ENCODE measurements around the gene IL3RA. TPM values are rescaled to one million over a fixed set of nuclear protein-coding genes. Genes with fewer than 3 reads are reported as not detected.
"Not testable (repeated sequence)": the region's sequence is repeated elsewhere in the genome, so short reads cannot be mapped to it uniquely, and the experiment has no call there.

IL3RA gene
- polyA plus RNA-seq, 4 donors: 0.54 to 10.6 (median 7.1) TPM; not detected in 1

DNA sequence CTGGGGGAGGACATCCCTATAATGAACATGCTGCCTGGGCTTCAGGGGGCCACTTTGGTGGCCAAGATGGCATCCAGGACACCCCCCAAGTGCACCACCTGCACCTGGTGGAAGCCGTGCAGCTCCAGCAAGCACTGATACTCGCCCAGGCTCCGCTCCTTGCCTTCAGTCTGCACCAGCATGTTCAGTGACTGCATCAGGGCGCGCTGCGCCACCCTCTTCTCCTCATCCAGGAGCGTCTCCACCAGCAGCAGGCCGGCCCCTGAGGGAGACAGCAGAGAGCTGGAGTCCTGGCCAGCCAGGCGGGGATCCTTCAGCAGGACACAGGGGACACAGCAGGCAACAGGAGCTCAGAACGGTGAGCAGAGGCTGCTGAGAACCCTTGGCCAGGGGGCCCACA is 66.6 kb downstream of the IL3RA start:
- Histone ChIP-seq H3K36me3 (ENCODE audit: control insufficient read depth in 3 of 3, insufficient read depth in 2 of 3, low read depth in 1 of 3, low read length in 3 of 3) (peaks cover 9 to 47% (median 21%) of the 10 kb centered on the region in 3 donors), H3K4me1 (ENCODE audit: control insufficient read depth in 3 of 3, insufficient read depth in 2 of 3, low read depth in 1 of 3, low read length in 2 of 3) (no peaks in the 10 kb centered on the region), H3K9me3 (ENCODE audit: control insufficient read depth in 2 of 2, insufficient read depth in 1 of 2, low read depth in 1 of 2, low read length in 1 of 2) (no peaks in the 10 kb centered on the region), H3K27me3 (ENCODE audit: control insufficient read depth in 3 of 3, insufficient read depth in 3 of 3, low read length in 3 of 3) (no peaks in the 10 kb centered on the region), H3K4me3 (ENCODE audit: low read depth in 1 of 3, low read length in 3 of 3) (no peak overlapping the region), H3K27ac (ENCODE audit: low read depth in 1 of 3, low read length in 2 of 3) (no peak overlapping the region)
- DNase-seq (no peak), FAIRE-seq (no peak)
- WGBS, 3 donors: 97 to 100% (median 99%) methylated on average over 9 to 10 of the region's 10 CpGs

DNA sequence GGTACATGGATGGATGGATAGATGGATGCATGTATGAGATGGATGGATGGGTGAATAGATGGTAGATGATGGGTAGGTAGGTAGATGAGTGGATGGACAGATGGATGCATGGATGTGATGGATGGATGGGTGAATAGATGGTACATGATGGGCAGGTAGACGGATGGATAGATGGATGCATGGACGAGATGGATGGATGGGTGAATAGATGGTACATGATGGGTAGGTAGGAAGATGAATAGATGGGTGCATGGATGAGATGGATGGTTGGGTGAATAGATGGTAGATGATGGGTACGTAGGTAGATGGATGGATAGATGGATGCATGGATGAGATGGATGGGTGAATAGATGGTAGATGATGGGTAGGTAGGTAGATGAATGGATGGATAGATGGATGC is 67.3 kb downstream of the IL3RA start:
- not testable (repeated sequence) for H3K4me3 ChIP-seq (ENCODE audit: low read depth in 1 of 3, low read length in 3 of 3); H3K4me1 ChIP-seq (ENCODE audit: control insufficient read depth in 3 of 3, insufficient read depth in 2 of 3, low read depth in 1 of 3, low read length in 2 of 3); H3K27me3 ChIP-seq (ENCODE audit: control insufficient read depth in 3 of 3, insufficient read depth in 3 of 3, low read length in 3 of 3); DNase-seq; H3K27ac ChIP-seq (ENCODE audit: low read depth in 1 of 3, low read length in 2 of 3); H3K9me3 ChIP-seq (ENCODE audit: control insufficient read depth in 2 of 2, insufficient read depth in 1 of 2, low read depth in 1 of 2, low read length in 1 of 2); FAIRE-seq
- WGBS, 3 donors: 97 to 98% (median 98%) methylated on average over 3 of the region's 3 CpGs
- H3K36me3 ChIP-seq (ENCODE audit: control insufficient read depth in 3 of 3, insufficient read depth in 2 of 3, low read depth in 1 of 3, low read length in 3 of 3): peaks cover 9 to 42% (median 21%) of the 10 kb centered on the region in 3 donors

DNA sequence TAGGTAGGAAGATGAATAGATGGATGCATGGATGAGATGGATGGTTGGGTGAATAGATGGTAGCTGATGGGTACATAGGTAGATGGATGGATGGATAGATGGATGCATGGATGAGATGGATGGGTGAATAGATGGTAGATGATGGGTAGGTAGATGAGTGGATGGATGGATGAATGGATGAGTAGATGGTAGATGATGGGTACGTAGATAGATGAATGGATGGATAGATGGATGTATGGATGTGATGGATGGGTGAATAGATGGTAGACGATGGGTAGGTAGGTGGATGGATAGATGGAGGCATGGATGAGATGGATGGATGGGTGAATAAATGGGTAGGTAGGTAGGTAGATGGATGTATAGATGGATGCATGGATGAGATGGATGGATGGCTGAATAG is 69.2 kb downstream of the IL3RA start:
- DNase-seq; FAIRE-seq; H3K4me1 ChIP-seq (ENCODE audit: control insufficient read depth in 3 of 3, insufficient read depth in 2 of 3, low read depth in 1 of 3, low read length in 2 of 3); H3K9me3 ChIP-seq (ENCODE audit: control insufficient read depth in 2 of 2, insufficient read depth in 1 of 2, low read depth in 1 of 2, low read length in 1 of 2); H3K27me3 ChIP-seq (ENCODE audit: control insufficient read depth in 3 of 3, insufficient read depth in 3 of 3, low read length in 3 of 3); H3K27ac ChIP-seq (ENCODE audit: low read depth in 1 of 3, low read length in 2 of 3); H3K4me3 ChIP-seq (ENCODE audit: low read depth in 1 of 3, low read length in 3 of 3): not testable (repeated sequence)
- peaks cover 9 to 37% (median 21%) of the 10 kb centered on the region in 3 donors for H3K36me3 ChIP-seq (ENCODE audit: control insufficient read depth in 3 of 3, insufficient read depth in 2 of 3, low read depth in 1 of 3, low read length in 3 of 3)
- 98 to 100% (median 98%) methylated on average over 2 of the region's 2 CpGs for WGBS, 3 donors

DNA sequence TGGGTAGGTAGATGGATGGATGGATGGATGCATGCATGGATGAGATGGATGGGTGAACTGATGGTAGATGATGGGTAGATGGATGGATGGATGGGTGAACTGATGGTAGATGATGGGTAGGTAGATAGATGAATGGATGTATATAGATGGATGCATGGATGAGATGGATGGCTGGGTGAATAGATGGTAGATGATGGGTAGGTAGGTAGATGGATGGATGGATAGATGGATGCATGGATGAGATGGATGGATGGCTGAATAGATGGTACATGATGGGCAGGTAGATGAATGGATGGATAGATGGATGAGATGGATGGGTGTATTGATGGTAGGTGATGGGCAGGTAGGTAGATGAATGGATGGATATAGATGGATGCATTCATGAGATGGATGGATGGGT is 70.5 kb downstream of the IL3RA start:
- H3K36me3 ChIP-seq (ENCODE audit: control insufficient read depth in 3 of 3, insufficient read depth in 2 of 3, low read depth in 1 of 3, low read length in 3 of 3): peaks cover 9 to 34% (median 21%) of the 10 kb centered on the region in 3 donors
- H3K27ac ChIP-seq (ENCODE audit: low read depth in 1 of 3, low read length in 2 of 3): no peak overlapping the region
- no peaks in the 10 kb centered on the region for H3K27me3 ChIP-seq (ENCODE audit: control insufficient read depth in 3 of 3, insufficient read depth in 3 of 3, low read length in 3 of 3)
- DNase-seq: no peak
- H3K4me1 ChIP-seq (ENCODE audit: control insufficient read depth in 3 of 3, insufficient read depth in 2 of 3, low read depth in 1 of 3, low read length in 2 of 3): no peaks in the 10 kb centered on the region
- FAIRE-seq: no peak
- H3K4me3 ChIP-seq (ENCODE audit: low read depth in 1 of 3, low read length in 3 of 3): no peak overlapping the region
- no peaks in the 10 kb centered on the region for H3K9me3 ChIP-seq (ENCODE audit: control insufficient read depth in 2 of 2, insufficient read depth in 1 of 2, low read depth in 1 of 2, low read length in 1 of 2)

DNA sequence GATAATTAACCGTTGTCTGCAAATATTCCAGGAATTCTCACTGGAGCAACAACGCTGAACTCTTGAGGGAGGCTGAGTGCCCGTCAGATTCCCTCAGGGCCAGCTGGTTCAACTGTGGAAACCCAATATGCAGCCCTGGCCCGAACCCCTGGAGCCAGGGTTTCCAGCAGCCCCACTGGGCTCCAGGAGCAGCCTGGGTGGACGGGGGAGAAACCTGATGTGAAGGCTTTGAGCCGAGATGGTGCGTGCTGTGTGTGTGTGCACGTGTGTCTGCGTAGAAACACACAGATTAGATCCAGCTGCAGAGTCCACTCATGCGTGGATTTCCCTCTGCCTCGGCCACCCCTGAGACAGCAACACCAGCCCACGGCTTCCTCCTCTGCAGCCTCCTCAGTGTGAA is 74.7 kb downstream of the IL3RA start:
- H3K4me1 ChIP-seq (ENCODE audit: control insufficient read depth in 3 of 3, insufficient read depth in 2 of 3, low read depth in 1 of 3, low read length in 2 of 3): no peaks in the 10 kb centered on the region
- H3K27me3 ChIP-seq (ENCODE audit: control insufficient read depth in 3 of 3, insufficient read depth in 3 of 3, low read length in 3 of 3): no peaks in the 10 kb centered on the region
- H3K36me3 ChIP-seq (ENCODE audit: control insufficient read depth in 3 of 3, insufficient read depth in 2 of 3, low read depth in 1 of 3, low read length in 3 of 3): peaks cover 0 to 44% (median 8%) of the 10 kb centered on the region in 3 donors
- DNase-seq: no peak
- no peaks in the 10 kb centered on the region for H3K9me3 ChIP-seq (ENCODE audit: control insufficient read depth in 2 of 2, insufficient read depth in 1 of 2, low read depth in 1 of 2, low read length in 1 of 2)
- WGBS, 3 donors: 84 to 90% (median 84%) methylated on average over 12 of the region's 12 CpGs
- no peak overlapping the region for H3K27ac ChIP-seq (ENCODE audit: low read depth in 1 of 3, low read length in 2 of 3)
- no peak overlapping the region for H3K4me3 ChIP-seq (ENCODE audit: low read depth in 1 of 3, low read length in 3 of 3)
- FAIRE-seq: no peak

DNA sequence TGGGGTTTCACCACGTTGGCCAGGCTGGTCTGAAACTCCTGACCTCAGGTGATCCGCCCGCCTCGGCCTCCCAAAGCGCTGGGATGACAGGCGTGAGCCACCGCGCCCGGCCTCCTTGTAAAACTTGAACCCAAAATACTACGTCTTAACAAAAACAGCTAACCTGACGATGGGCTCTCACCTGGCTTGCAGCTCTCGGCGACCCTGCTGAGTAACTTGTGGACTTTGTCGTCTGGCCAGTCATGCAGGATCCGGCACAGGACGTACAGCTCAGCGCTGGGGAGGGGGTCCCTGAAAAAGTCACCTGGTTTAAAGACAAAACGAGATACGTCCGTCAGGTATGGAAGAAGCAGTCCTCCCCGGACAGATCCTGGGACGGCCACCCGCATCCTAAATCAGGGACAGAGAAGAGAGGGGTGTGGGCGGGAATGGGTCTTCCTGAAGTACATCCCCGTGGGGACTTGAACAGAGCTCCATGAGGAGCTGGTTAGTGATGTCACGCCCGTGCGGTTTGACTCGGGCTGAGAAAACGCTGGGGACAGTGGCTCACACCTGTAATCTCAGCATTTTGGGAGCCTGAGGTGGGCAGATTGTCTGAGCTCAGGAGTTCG is 76.1 kb downstream of the IL3RA start:
- no peak overlapping the region for H3K27ac ChIP-seq (ENCODE audit: low read depth in 1 of 3, low read length in 2 of 3)
- WGBS, 3 donors: 91 to 93% (median 91%) methylated on average over 28 to 31 of the region's 31 CpGs
- FAIRE-seq (no peak), DNase-seq (no peak)
- no peaks in the 10 kb centered on the region for H3K27me3 ChIP-seq (ENCODE audit: control insufficient read depth in 3 of 3, insufficient read depth in 3 of 3, low read length in 3 of 3)
- H3K36me3 ChIP-seq (ENCODE audit: control insufficient read depth in 3 of 3, insufficient read depth in 2 of 3, low read depth in 1 of 3, low read length in 3 of 3): peaks cover 0 to 50% (median 7%) of the 10 kb centered on the region in 3 donors
- H3K9me3 ChIP-seq (ENCODE audit: control insufficient read depth in 2 of 2, insufficient read depth in 1 of 2, low read depth in 1 of 2, low read length in 1 of 2): no peaks in the 10 kb centered on the region
- no peak overlapping the region for H3K4me3 ChIP-seq (ENCODE audit: low read depth in 1 of 3, low read length in 3 of 3)
- no peaks in the 10 kb centered on the region for H3K4me1 ChIP-seq (ENCODE audit: control insufficient read depth in 3 of 3, insufficient read depth in 2 of 3, low read depth in 1 of 3, low read length in 2 of 3)

DNA sequence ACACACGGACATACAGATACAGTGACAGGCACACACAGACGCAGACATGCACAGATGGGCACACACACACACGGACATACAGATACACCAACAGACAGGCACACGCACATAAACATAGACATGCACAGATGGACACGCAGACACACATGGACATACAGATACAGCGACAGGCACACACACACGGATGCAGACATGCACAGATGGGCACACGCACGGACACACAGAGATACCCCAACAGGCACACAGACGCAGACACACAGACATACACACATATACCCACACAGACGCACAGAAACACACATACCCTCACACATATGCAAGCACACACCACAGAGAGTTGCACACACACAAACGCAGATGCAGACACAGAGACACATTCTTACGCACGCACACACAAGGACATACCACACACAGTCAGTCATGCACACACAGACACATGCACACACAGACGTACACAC is 79.8 kb downstream of the IL3RA start:
- no peaks in the 10 kb centered on the region for H3K27me3 ChIP-seq (ENCODE audit: control insufficient read depth in 3 of 3, insufficient read depth in 3 of 3, low read length in 3 of 3)
- H3K4me1 ChIP-seq (ENCODE audit: control insufficient read depth in 3 of 3, insufficient read depth in 2 of 3, low read depth in 1 of 3, low read length in 2 of 3): no peaks in the 10 kb centered on the region
- WGBS, 3 donors: 71 to 84% (median 74%) methylated on average over 15 of the region's 15 CpGs
- no peak overlapping the region for H3K4me3 ChIP-seq (ENCODE audit: low read depth in 1 of 3, low read length in 3 of 3)
- peaks cover 0 to 56% (median 4%) of the 10 kb centered on the region in 3 donors for H3K36me3 ChIP-seq (ENCODE audit: control insufficient read depth in 3 of 3, insufficient read depth in 2 of 3, low read depth in 1 of 3, low read length in 3 of 3)
- FAIRE-seq (no peak), DNase-seq (no peak)
- H3K9me3 ChIP-seq (ENCODE audit: control insufficient read depth in 2 of 2, insufficient read depth in 1 of 2, low read depth in 1 of 2, low read length in 1 of 2): peaks cover 0 to 16% of the 10 kb centered on the region in 2 donors
- H3K27ac ChIP-seq (ENCODE audit: low read depth in 1 of 3, low read length in 2 of 3): no peak overlapping the region

DNA sequence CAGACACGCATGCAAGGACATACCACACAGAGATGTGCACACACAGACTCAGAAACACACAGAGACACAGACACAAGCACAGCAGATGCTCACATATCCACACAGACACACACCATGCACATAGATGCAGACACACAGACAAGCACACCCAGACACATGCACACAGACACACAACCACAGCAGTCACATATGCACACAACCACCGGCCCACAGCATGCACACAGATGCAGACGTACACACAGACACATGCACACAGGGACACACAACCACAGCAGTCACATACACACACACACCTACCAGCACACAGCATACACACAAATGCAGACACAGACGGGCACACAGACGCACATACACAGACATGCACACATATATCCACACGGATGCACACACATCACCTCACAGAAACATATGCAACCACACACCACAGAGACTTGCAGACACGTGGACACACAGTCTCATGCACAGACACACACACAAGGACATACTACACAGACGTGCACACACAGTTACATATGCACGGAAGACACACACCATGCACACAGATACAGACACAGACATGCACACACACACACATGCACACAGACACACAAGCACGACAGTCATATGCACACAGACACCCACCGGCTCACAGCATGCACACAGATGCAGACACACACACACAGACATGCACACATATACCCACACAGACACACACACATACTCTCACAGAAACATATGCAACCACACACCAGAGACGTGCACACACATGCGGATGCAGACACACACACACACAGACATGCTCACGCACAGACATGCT is 80.6 kb downstream of the IL3RA start:
- WGBS, 3 donors: 70 to 86% (median 77%) methylated on average over 14 of the region's 14 CpGs
- Histone ChIP-seq H3K9me3 (ENCODE audit: control insufficient read depth in 2 of 2, insufficient read depth in 1 of 2, low read depth in 1 of 2, low read length in 1 of 2) (peaks cover 0 to 24% of the 10 kb centered on the region in 2 donors), H3K4me3 (ENCODE audit: low read depth in 1 of 3, low read length in 3 of 3) (no peak overlapping the region), H3K27ac (ENCODE audit: low read depth in 1 of 3, low read length in 2 of 3) (no peak overlapping the region), H3K36me3 (ENCODE audit: control insufficient read depth in 3 of 3, insufficient read depth in 2 of 3, low read depth in 1 of 3, low read length in 3 of 3) (peaks cover 0 to 56% (median 4%) of the 10 kb centered on the region in 3 donors), H3K4me1 (ENCODE audit: control insufficient read depth in 3 of 3, insufficient read depth in 2 of 3, low read depth in 1 of 3, low read length in 2 of 3) (no peaks in the 10 kb centered on the region), H3K27me3 (ENCODE audit: control insufficient read depth in 3 of 3, insufficient read depth in 3 of 3, low read length in 3 of 3) (no peaks in the 10 kb centered on the region)
- DNase-seq: no peak
- no peak for FAIRE-seq
